Inflammatory macrophage treated with lipopolysaccharide for 4 hours (primary cell): Measurements from ENCODE around the gene SOAT2.
"Not testable (repeated sequence)": the region's sequence is repeated elsewhere in the genome, so short reads cannot be mapped to it uniquely, and the experiment has no call there.

Source experiments
- DNase-seq: peaks from one replicate; pipeline ENCODE4 v3.0.0-alpha.2; 2020

SOAT2 gene

GRCh38 chr12:53112431-53112830, 9.1 kb downstream of the SOAT2 start:
- not testable (repeated sequence) for DNase-seq

GRCh38 chr12:53113136-53113705, 9.9 kb downstream of the SOAT2 start:
- DNase-seq: no peak

GRCh38 chr12:53113951-53114350, 10.7 kb downstream of the SOAT2 start:
- DNase-seq: no peak

- DNase-seq: no peak
Measured at GRCh38 chr12:53115112-53115890, 12.0 kb downstream of the SOAT2 start.

GRCh38 chr12:53115891-53116648, 12.8 kb downstream of the SOAT2 start:
- DNase-seq: no peak

GRCh38 chr12:53118751-53119300, 15.5 kb downstream of the SOAT2 start:
- no peak for DNase-seq

GRCh38 chr12:53120685-53121525, 17.6 kb downstream of the SOAT2 start:
- no peak for DNase-seq

GRCh38 chr12:53122961-53123468, 19.7 kb downstream of the SOAT2 start:
- no peak for DNase-seq

- no peak for DNase-seq
Measured at GRCh38 chr12:53123578-53124351, 20.5 kb downstream of the SOAT2 start.

- no peak for DNase-seq
Measured at GRCh38 chr12:53124352-53124723, 21.1 kb downstream of the SOAT2 start.

- no peak for DNase-seq
Measured at GRCh38 chr12:53127169-53127568, 23.9 kb downstream of the SOAT2 start.

- peak; percentile 38 for DNase-seq
Measured at GRCh38 chr12:53128780-53129569, 25.7 kb downstream of the SOAT2 start.

GRCh38 chr12:53131844-53132243, 28.6 kb downstream of the SOAT2 start:
- DNase-seq: no peak

- DNase-seq: no peak
Measured at GRCh38 chr12:53133722-53134121, 30.4 kb downstream of the SOAT2 start.

- DNase-seq: no peak
Measured at GRCh38 chr12:53143355-53143754, 40.1 kb downstream of the SOAT2 start.

GRCh38 chr12:53145383-53146260, 42.3 kb downstream of the SOAT2 start:
- no peak for DNase-seq

- no peak for DNase-seq
Measured at GRCh38 chr12:53147181-53147580, 43.9 kb downstream of the SOAT2 start.

- no peak for DNase-seq
Measured at GRCh38 chr12:53147653-53148052, 44.4 kb downstream of the SOAT2 start.

- no peak for DNase-seq
Measured at GRCh38 chr12:53151039-53151438, 47.8 kb downstream of the SOAT2 start.

- DNase-seq: no peak
Measured at GRCh38 chr12:53152390-53152789, 49.1 kb downstream of the SOAT2 start.
